ENCODE data around the gene LGMN.
"Not testable (repeated sequence)": the region's sequence is repeated elsewhere in the genome, so short reads cannot be mapped to it uniquely, and the experiment has no call there.

The LGMN gene

DNA sequence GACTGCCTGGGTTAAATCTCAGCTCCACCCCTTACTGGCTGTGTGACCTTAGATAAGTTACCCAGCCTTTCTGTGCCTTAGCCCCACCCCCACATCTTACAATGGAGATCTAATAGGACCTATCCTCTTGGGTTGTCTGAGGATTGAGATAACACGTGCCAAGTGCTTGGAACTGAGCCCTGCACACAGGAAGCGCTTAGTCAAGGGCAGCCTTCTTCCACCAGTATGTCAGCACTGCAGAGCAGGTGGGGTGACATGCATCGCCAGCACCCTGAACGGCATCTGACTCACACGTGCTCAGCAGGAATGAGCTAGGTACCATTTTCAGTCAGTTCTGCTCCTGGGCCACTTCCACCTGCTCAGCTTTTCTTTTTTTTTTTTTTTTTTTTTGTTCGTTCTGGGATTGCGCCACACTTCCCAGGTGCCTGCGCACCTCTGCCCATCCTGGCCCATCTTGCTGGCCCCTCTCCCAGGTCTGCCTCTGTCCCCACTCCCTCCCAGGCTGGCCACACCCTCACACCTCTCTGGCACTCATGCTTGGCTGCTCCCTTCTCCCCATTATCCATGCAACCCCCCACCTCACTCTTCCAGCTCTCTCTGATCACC, 19.6 kb downstream of the LGMN start:
- H3K27me3 Mint-ChIP-seq (ENCODE audit: low read depth) = peaks cover 50% of the 10 kb centered on the region
- H3K36me3 Mint-ChIP-seq (ENCODE audit: low read depth) = no peaks in the 10 kb centered on the region
- peaks cover 18% of the 10 kb centered on the region for H3K4me1 Mint-ChIP-seq (ENCODE audit: low read depth)
- H3K27ac Mint-ChIP-seq = no peak overlapping the region
- H3K9me3 Mint-ChIP-seq = peaks cover 9% of the 10 kb centered on the region
- peak; percentile 16 for DNase-seq (ENCODE audit: low spot score)
- no peak overlapping the region for H3K4me3 Mint-ChIP-seq

DNA sequence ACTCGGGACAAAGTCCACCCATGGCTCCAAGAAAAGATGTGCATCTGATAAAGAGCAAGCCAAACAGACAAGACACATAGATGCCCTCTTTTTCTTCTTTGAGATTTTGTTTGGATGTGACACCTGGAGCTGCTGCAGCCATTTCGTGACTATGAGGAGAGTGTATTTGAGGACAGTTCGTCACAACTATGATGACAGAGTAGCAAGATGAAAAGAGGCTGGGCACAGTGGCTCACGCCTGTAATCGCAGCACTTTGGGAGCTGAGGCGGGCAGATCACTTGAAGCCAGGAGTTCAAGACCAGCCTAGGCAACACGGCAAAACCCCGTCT, 21.5 kb downstream of the LGMN start:
- DNase-seq (ENCODE audit: low spot score) = no peak
- Mint-ChIP-seq H3K9me3 (peaks cover 7% of the 10 kb centered on the region), H3K27me3 (ENCODE audit: low read depth) (peaks cover 41% of the 10 kb centered on the region), H3K27ac (no peak overlapping the region), H3K36me3 (ENCODE audit: low read depth) (no peaks in the 10 kb centered on the region), H3K4me3 (no peak overlapping the region), H3K4me1 (ENCODE audit: low read depth) (peaks cover 18% of the 10 kb centered on the region)

DNA sequence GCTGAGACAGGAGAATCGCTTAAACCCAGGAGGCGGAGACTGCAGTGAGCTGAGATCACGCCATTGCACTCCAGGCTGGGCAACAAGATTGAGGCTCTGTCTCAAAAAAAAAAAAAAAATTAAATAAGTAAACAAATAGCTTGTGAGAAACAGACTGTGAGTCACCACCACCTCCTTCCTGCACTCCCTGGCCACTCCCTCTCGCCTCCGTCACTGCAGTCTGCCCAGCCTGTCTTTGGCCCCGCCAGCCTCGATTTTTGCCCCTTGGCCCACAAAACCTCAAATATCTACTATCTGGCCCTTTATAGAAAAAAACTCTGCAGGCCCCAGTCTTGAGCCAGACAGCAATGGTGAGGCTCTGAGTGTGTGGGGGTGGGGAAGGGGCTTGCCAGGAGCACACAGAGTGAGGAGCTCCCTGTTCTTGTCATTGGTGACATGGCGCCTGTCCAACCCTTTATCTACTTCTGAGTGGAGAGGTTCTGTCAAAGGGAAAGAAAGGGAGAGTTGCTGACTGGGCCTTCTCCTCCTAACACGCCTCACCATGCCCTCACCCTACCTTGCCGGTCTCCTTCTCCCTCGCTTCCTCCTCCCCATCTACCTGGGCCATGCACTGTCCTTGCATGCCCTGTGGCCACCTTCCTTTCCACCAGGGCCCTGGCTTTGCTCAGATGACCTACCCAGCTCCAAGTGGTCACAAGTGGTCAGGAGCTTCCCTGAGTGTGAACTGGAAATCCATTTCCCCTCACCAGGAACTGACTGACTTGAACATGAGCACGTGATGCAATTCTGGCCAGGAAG, 22.1 kb downstream of the LGMN start:
- H3K9me3 Mint-ChIP-seq = peaks cover under 1% of the 10 kb centered on the region
- H3K4me1 Mint-ChIP-seq (ENCODE audit: low read depth) = peaks cover 18% of the 10 kb centered on the region
- H3K36me3 Mint-ChIP-seq (ENCODE audit: low read depth) = no peaks in the 10 kb centered on the region
- DNase-seq (ENCODE audit: low spot score) = no peak
- H3K4me3 Mint-ChIP-seq = no peak overlapping the region
- H3K27me3 Mint-ChIP-seq (ENCODE audit: low read depth) = peaks cover 36% of the 10 kb centered on the region
- H3K27ac Mint-ChIP-seq = no peak overlapping the region

DNA sequence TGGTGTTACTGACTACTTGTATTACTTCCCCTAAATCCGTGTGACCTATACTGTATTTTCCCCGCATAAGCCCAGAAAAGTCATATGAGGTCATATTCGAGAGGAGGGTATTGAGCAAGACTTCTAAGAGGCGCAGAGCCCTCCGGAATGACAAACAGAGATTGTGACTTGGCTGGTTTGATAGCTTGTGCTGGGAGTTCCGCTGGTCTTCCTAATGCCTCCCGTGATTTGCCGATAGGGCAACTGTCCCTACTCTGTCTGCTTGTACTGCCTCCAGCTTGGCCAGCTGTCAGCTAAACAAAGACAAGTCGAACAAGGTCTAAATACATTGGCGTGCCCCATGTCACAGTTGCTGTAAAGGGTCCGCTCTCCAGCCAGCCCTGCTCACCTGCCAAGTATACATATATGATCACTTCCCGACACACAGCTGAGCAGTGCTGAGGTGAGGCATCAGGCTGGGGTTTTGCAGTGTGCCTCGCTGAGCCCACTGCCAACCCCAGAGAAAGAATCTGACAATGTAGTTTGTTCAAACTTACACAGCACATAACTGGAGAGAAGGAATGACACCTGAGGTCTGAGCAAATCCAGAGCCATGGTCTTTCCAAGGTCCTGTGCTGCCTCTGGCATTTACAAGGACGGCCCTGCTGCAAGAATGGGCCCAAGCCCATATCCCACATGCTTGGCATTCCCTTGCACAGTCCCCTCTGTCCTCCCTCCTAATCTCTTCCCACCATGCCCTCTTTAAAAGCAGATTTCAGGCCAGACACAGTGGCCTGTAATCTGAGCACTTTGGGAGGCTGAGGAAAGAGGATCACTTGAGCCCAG, 23.7 kb downstream of the LGMN start:
- peaks cover 30% of the 10 kb centered on the region for H3K27me3 Mint-ChIP-seq (ENCODE audit: low read depth)
- H3K27ac Mint-ChIP-seq = no peak overlapping the region
- no peak for DNase-seq (ENCODE audit: low spot score)
- H3K4me3 Mint-ChIP-seq = no peak overlapping the region
- H3K4me1 Mint-ChIP-seq (ENCODE audit: low read depth) = peaks cover 15% of the 10 kb centered on the region
- no peaks in the 10 kb centered on the region for H3K9me3 Mint-ChIP-seq
- H3K36me3 Mint-ChIP-seq (ENCODE audit: low read depth) = no peaks in the 10 kb centered on the region

DNA sequence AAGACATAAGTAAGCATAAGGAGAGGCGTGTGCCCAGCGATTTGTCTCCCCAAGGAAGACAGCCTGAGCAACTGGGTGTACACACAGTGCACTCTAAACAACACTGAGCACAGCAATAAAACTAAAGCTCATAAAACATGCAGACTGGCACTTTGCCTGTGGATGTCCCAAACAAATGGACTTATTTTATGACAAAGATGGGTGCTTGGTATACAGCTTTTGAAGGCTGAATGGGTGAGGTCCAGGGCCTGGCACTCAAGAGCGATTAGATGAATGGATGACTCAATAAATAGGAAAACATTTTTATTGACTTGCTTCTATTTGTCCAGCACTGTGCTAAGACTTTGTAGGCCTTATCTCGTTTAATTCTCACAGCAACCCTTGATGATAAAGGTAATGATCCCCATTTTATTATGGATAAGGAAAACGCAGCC, 28.5 kb downstream of the LGMN start:
- Mint-ChIP-seq H3K27ac (no peak overlapping the region), H3K36me3 (ENCODE audit: low read depth) (no peaks in the 10 kb centered on the region), H3K27me3 (ENCODE audit: low read depth) (peaks cover 27% of the 10 kb centered on the region), H3K4me1 (ENCODE audit: low read depth) (peaks cover 5% of the 10 kb centered on the region), H3K4me3 (no peak overlapping the region), H3K9me3 (no peaks in the 10 kb centered on the region)
- DNase-seq (ENCODE audit: low spot score) = no peak

DNA sequence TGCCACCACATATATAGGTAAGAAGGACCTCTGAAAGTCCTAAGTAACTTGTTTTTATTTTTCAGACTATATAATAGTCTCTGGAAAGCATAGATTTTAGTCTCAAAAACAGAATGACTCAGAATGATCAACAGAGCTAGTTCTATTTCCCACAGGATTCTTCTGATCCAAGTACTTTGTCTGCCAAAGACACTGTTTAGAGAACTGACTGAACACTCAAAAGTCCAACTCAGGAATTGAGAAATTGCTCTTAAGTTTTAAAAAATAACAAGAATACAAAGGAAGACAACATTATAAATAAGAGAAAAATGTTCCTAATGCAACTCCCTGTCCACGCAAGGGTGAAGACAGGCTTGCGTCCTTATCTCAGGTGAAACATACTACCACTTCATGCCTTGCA, 29.0 kb downstream of the LGMN start:
- H3K4me3 Mint-ChIP-seq = no peak overlapping the region
- peaks cover 5% of the 10 kb centered on the region for H3K4me1 Mint-ChIP-seq (ENCODE audit: low read depth)
- no peaks in the 10 kb centered on the region for H3K9me3 Mint-ChIP-seq
- no peaks in the 10 kb centered on the region for H3K36me3 Mint-ChIP-seq (ENCODE audit: low read depth)
- DNase-seq (ENCODE audit: low spot score) = no peak
- H3K27me3 Mint-ChIP-seq (ENCODE audit: low read depth) = peaks cover 23% of the 10 kb centered on the region
- H3K27ac Mint-ChIP-seq = peak overlapping the region; percentile 43

DNA sequence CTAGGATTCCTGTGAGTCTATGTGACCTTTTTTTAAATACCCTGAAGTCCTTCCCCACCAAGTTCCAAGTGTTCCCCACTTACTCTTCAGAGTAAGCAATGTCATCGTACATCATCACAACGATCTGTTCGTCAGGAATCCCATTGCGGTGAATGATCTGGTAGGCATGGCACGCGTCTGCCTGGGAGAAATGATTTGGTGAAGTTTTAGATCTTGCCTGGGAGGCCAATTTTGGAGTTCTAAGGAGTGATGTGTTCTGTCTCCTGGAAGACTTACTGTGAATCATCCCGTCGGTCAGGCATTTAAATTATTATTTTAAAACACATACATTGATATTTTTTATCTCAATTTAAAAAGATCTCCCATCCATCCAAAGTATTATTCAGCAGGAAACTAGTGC, 29.8 kb downstream of the LGMN start:
- Mint-ChIP-seq H3K4me3 (no peak overlapping the region), H3K9me3 (no peaks in the 10 kb centered on the region), H3K4me1 (ENCODE audit: low read depth) (peaks cover 5% of the 10 kb centered on the region), H3K27me3 (ENCODE audit: low read depth) (peaks cover 19% of the 10 kb centered on the region), H3K36me3 (ENCODE audit: low read depth) (no peaks in the 10 kb centered on the region), H3K27ac (no peak overlapping the region)
- no peak for DNase-seq (ENCODE audit: low spot score)

DNA sequence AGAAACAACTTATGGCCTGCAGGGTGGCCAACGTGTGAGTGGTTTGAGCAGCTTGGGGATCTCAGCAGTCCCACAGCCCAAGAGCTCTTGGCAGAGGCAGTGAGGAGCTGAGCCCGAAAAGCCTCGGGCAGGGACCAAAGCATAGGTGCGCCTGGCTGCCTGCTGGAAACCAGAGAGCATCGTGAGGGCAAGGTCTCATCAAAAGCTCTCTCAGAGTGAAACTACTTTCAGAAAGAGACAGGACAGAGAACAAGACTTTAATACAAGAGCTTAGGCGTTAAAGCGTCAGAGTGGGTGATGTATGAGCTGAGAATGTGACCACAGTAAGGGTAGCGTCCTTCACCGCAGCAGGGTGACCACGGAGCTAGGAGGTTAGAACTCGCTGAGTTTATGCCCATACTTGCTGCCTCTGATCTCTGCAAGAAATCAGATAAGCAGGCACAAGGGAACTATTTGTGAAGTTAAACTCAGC, 30.8 kb downstream of the LGMN start:
- Mint-ChIP-seq H3K27ac (no peak overlapping the region), H3K4me1 (ENCODE audit: low read depth) (peaks cover 5% of the 10 kb centered on the region), H3K36me3 (ENCODE audit: low read depth) (no peaks in the 10 kb centered on the region), H3K9me3 (no peaks in the 10 kb centered on the region), H3K27me3 (ENCODE audit: low read depth) (peaks cover 15% of the 10 kb centered on the region), H3K4me3 (no peak overlapping the region)
- DNase-seq (ENCODE audit: low spot score) = no peak

DNA sequence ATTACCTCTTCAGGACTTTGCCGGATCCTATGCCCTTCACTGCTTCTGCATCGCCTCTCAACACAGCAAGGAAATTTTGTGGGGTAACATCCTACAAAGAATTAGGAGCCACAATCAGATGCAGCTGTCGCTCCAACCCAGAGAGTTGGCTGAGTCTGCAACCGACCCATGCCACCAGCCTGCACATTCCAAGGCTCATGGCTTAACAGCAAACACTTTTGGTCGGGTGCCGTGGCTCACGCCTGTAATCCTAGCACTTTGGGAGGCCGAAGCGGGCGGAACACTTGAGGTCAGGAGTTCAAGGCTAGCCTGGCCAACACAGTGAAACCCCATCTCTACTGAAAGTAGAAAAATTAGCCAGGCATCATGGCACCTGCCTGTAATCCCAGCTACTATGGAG, 32.3 kb downstream of the LGMN start:
- no peak overlapping the region for H3K27ac Mint-ChIP-seq
- H3K4me3 Mint-ChIP-seq = no peak overlapping the region
- peaks cover 5% of the 10 kb centered on the region for H3K4me1 Mint-ChIP-seq (ENCODE audit: low read depth)
- no peak for DNase-seq (ENCODE audit: low spot score)
- H3K27me3 Mint-ChIP-seq (ENCODE audit: low read depth) = peaks cover 15% of the 10 kb centered on the region
- no peaks in the 10 kb centered on the region for H3K36me3 Mint-ChIP-seq (ENCODE audit: low read depth)
- H3K9me3 Mint-ChIP-seq = no peaks in the 10 kb centered on the region

DNA sequence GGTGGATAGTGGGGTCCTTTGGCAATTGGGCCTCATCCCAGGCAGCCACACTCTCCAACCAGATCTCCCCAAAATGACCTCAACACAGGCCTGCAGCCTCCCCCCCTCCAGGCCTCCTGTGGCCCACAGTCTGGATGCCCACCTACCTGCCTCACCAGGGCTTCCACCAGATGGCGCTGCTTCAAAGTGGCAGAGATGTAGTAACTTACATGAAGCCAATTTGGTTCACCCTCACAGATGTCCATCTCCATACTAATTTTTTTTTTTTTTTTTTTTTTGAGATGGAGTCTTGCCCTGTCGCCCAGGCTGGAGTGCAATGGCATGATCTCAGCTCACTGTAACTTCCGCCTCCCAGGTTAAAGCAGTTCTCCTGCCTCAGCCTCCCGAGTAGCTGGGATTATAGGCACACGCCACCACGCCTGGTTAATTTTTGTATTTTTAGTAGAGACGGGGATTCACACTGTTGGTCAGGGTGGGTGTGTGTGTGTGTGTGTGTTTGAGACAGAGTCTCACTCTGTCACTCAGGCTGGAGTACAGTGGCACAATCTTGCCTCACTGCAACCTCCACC, 33.6 kb downstream of the LGMN start:
- H3K9me3 Mint-ChIP-seq; H3K4me1 Mint-ChIP-seq (ENCODE audit: low read depth); H3K27ac Mint-ChIP-seq; H3K4me3 Mint-ChIP-seq; H3K36me3 Mint-ChIP-seq (ENCODE audit: low read depth): not testable (repeated sequence)
- DNase-seq (ENCODE audit: low spot score) = peak; percentile 69
- H3K27me3 Mint-ChIP-seq (ENCODE audit: low read depth) = peaks cover 15% of the 10 kb centered on the region

DNA sequence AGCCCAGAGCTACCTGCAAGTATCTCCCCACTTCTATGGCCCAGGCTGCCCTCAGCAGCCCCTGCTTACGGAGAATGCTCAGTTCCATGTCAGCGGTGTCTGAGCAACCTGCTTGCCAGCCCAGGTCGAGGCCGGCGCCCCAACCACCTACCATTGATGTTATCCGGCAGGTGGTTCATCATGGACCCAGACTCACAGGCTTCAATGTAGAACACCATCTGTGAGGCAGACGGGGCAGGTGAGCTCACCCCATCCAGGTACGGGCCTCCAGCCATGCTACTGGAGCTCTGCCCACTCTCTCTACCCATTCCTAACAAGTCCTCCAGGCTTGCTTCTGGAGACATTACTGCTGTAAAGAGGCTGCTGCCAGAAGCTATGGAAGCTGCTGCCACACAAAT, 35.8 kb downstream of the LGMN start:
- DNase-seq (ENCODE audit: low spot score) = no peak
- Mint-ChIP-seq H3K36me3 (ENCODE audit: low read depth) (no peaks in the 10 kb centered on the region), H3K27ac (no peak overlapping the region), H3K9me3 (no peaks in the 10 kb centered on the region), H3K27me3 (ENCODE audit: low read depth) (peaks cover 10% of the 10 kb centered on the region), H3K4me3 (no peak overlapping the region), H3K4me1 (ENCODE audit: low read depth) (peaks cover 3% of the 10 kb centered on the region)

DNA sequence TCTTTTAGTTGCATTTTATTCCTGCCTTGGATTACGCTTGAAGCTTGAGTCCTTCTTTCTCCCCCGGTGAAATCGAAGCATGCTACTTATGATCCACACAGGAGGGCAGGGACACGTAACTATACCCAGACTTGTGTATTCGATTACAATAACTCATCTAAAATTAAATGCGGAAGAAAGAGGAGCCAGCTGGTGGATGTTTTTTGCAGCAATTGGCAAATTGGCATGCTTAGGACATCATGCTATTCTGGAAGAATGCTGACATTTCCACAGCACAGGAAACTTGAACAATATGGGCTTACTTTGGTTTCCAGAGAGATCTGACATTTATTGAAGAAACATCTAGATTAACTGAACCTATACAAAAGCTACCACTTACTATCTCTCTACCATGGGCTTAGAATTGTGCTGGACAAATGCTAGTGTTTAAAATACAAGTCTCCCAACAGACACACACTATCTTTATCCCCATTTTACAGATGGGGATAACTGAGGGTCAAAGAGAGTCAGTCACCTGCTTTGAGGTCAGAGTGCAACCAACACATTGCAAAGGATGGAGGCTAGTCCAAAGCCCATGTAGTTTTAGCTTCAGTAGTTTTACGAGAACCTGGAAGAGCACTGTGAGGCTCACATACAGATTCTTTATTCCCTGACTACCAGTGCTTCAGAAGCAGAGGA, 36.3 kb downstream of the LGMN start:
- no peak overlapping the region for H3K27ac Mint-ChIP-seq
- H3K9me3 Mint-ChIP-seq = no peaks in the 10 kb centered on the region
- no peak for DNase-seq (ENCODE audit: low spot score)
- H3K36me3 Mint-ChIP-seq (ENCODE audit: low read depth) = no peaks in the 10 kb centered on the region
- H3K4me1 Mint-ChIP-seq (ENCODE audit: low read depth) = no peaks in the 10 kb centered on the region
- H3K27me3 Mint-ChIP-seq (ENCODE audit: low read depth) = peaks cover 6% of the 10 kb centered on the region
- no peak overlapping the region for H3K4me3 Mint-ChIP-seq

DNA sequence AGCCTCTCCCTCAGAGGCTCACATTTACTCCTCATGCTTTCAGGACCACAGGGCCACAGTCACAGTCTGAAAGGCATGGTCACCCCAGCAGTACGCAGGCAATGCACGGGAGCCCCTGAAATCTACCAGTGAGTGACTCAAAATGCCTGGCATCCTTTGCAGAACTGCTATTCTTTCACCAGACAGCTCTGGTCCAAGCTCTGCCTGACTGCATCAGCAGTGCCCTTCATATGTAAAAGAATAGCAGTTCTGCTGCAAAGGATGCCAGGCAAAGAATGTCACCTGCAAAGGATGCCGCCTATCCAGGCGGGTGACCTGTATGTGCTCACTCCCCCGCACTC, 38.5 kb downstream of the LGMN start:
- Mint-ChIP-seq H3K27me3 (ENCODE audit: low read depth) (peaks cover 5% of the 10 kb centered on the region), H3K36me3 (ENCODE audit: low read depth) (no peaks in the 10 kb centered on the region), H3K4me1 (ENCODE audit: low read depth) (no peaks in the 10 kb centered on the region), H3K27ac (no peak overlapping the region), H3K9me3 (no peaks in the 10 kb centered on the region), H3K4me3 (no peak overlapping the region)
- DNase-seq (ENCODE audit: low spot score) = no peak
